IMR-90 (cell line): ENCODE results near the gene SLC9A1. TPM values are rescaled to one million over a fixed set of nuclear protein-coding genes. Genes with fewer than 3 reads are reported as not detected.

ENCODE experiments used
- ATAC-seq: fragments of 200-7000 bp; cut with Tn5 transposase; 2 replicates; pipeline ENCODE4 v1.9.1; 2020; ENCODE audit warnings: low read depth, mild to moderate bottlenecking, moderate library complexity
- BruUV-seq: library from RNA; stranded (reverse); fragments of 400-500 nt; replicated peaks from 2 replicates; lab custom pipeline; 2021; lab: Mats Ljungman, UMichigan
- CTCF ChIA-PET: fragments of 300-600 bp; formaldehyde crosslinking; extraction: SDS; loops from one replicate; lab custom pipeline; 2021; ENCODE audit warnings: antibody characterized with exemption; lab: Yijun Ruan, JAX
- POLR2A ChIA-PET: fragments of 300-600 bp; sonication (Branson Sonifier 250); formaldehyde crosslinking; loops from one replicate; lab custom pipeline; 2022; ENCODE audit warnings: antibody characterized with exemption; ENCODE audit not compliant: unreplicated experiment; lab: Charles Lee
- DNase-seq: peaks from one replicate; pipeline ENCODE4 v3.0.0; 2013
- H2AFZ ChIP-seq: replicated peaks from 2 replicates; pipeline ENCODE3; 2013; ENCODE audit warnings: low read length, mild to moderate bottlenecking; ENCODE audit not compliant: poor library complexity
- H2AK5ac ChIP-seq: 2 replicates; pipeline ENCODE4 v1.6.1; 2013; ENCODE audit warnings: low read depth, low read length, inconsistent platforms
- H2AK9ac ChIP-seq: replicated peaks from 2 replicates; pipeline ENCODE3; 2013; ENCODE audit warnings: mild to moderate bottlenecking, low read depth, low read length, moderate library complexity; ENCODE audit not compliant: poor library complexity
- H2BK120ac ChIP-seq: 2 replicates; pipeline ENCODE4 v1.6.1; 2013; ENCODE audit warnings: low read depth, low read length, inconsistent platforms
- H2BK15ac ChIP-seq: 3 replicates; pipeline ENCODE4 v1.6.1; 2013; ENCODE audit warnings: low read depth, low read length, inconsistent platforms
- H2BK20ac ChIP-seq: 2 replicates; pipeline ENCODE4 v1.6.1; 2013; ENCODE audit warnings: low read depth, mild to moderate bottlenecking, inconsistent platforms, low read length, moderate library complexity
- H2BK5ac ChIP-seq: 2 replicates; pipeline ENCODE4 v1.6.1; 2013; ENCODE audit warnings: mild to moderate bottlenecking, low read depth, low read length, inconsistent platforms; ENCODE audit not compliant: poor library complexity, severe bottlenecking
- H3K14ac ChIP-seq: replicated peaks from 2 replicates; pipeline ENCODE4 v1.6.1; 2013; ENCODE audit warnings: low read depth, low read length, inconsistent platforms
- H3K18ac ChIP-seq: 2 replicates; pipeline ENCODE4 v1.6.1; 2013; ENCODE audit warnings: low read depth, low read length, control low read depth
- H3K23ac ChIP-seq: 2 replicates; pipeline ENCODE4 v1.6.1; 2013; ENCODE audit warnings: low read depth, low read length, inconsistent platforms
- H3K27ac ChIP-seq: 2 replicates; pipeline ENCODE4 v1.5.1; 2013; ENCODE audit warnings: mild to moderate bottlenecking, control low read depth, low read length; ENCODE audit not compliant: insufficient read depth
- H3K27me3 ChIP-seq: 2 replicates; pipeline ENCODE4 v1.6.1; 2013; ENCODE audit warnings: low read length; ENCODE audit not compliant: control insufficient read depth, insufficient read depth
- H3K36me3 ChIP-seq: 2 replicates; pipeline ENCODE4 v1.6.1; 2013; ENCODE audit warnings: low read length, mixed read lengths; ENCODE audit not compliant: control insufficient read depth, insufficient read depth
- H3K4ac ChIP-seq: 2 replicates; pipeline ENCODE4 v1.6.1; 2013; ENCODE audit warnings: low read depth, low read length, inconsistent platforms
- H3K4me1 ChIP-seq: 2 replicates; pipeline ENCODE4 v1.6.1; 2013; ENCODE audit warnings: low read length, mixed read lengths; ENCODE audit not compliant: control insufficient read depth, insufficient read depth
- H3K4me2 ChIP-seq: 2 replicates; pipeline ENCODE4 v1.6.1; 2013; ENCODE audit warnings: low read depth, mild to moderate bottlenecking, control low read depth, low read length, moderate library complexity
- H3K4me3 ChIP-seq: 2 replicates; pipeline ENCODE4 v1.5.1; 2013; ENCODE audit warnings: low read depth, mild to moderate bottlenecking, control low read depth, low read length, moderate library complexity; ENCODE audit not compliant: insufficient read depth
- H3K56ac ChIP-seq: 2 replicates; pipeline ENCODE4 v1.6.1; 2013; ENCODE audit warnings: low read length, inconsistent platforms; ENCODE audit not compliant: insufficient read depth; ENCODE audit errors: extremely low read depth
- H3K79me1 ChIP-seq, 2 experiments: 2 replicates each; pipeline ENCODE4 v1.6.1; 2013; ENCODE audit warnings: low read length in 2 of 2, inconsistent platforms in 1 of 2, low read depth in 1 of 2
- H3K9ac ChIP-seq: 2 replicates; pipeline ENCODE4 v1.6.1; 2013; ENCODE audit warnings: low read depth, low read length, control low read depth
- H3K9me1 ChIP-seq: 2 replicates; pipeline ENCODE4 v1.6.1; 2013; ENCODE audit warnings: low read length, inconsistent platforms; ENCODE audit not compliant: insufficient read depth
- H3K9me3 ChIP-seq: 2 replicates; pipeline ENCODE4 v1.6.1; 2013; ENCODE audit warnings: low read length; ENCODE audit not compliant: control insufficient read depth, insufficient read depth
- H4K20me1 ChIP-seq: 2 replicates; pipeline ENCODE4 v1.6.1; 2013; ENCODE audit warnings: low read length, inconsistent platforms; ENCODE audit not compliant: insufficient read depth
- H4K5ac ChIP-seq: 2 replicates; pipeline ENCODE4 v1.6.1; 2013; ENCODE audit warnings: mild to moderate bottlenecking, low read depth, low read length, control low read depth
- H4K8ac ChIP-seq, 2 experiments: 2 replicates each; pipeline ENCODE4 v1.6.1; 2013; ENCODE audit warnings: low read depth in 2 of 2, low read length in 2 of 2, control low read depth in 1 of 2, inconsistent platforms in 1 of 2
- H4K91ac ChIP-seq: 2 replicates; pipeline ENCODE4 v1.6.1; 2013; ENCODE audit warnings: low read depth, low read length, inconsistent platforms; ENCODE audit not compliant: insufficient read depth
- CHD1 ChIP-seq: IDR thresholded peaks from 2 replicates; pipeline ENCODE4 v1.6.1; 2012; ENCODE audit warnings: low read depth, low read length, improper control_type of control experiment
- FOS ChIP-seq: fragments of 150-350 bp; IDR thresholded peaks from 2 replicates; pipeline ENCODE4 v1.6.1; 2016; ENCODE audit warnings: low read depth, low read length
- NFE2L2 ChIP-seq: fragments of 150-350 bp; IDR thresholded peaks from 2 replicates; pipeline ENCODE4 v1.6.1; 2016; ENCODE audit warnings: low read depth, mild to moderate bottlenecking, low read length
- RAD21 ChIP-seq: IDR thresholded peaks from 2 replicates; pipeline ENCODE4 v1.6.1; 2012; ENCODE audit warnings: low read length, improper control_type of control experiment
- WGBS, 2 experiments: methylation state at CpG; one replicate each; pipeline versions ENCODE4 v1.1.5 to v1.1.7; 2013; ENCODE audit warnings: missing lambda C conversion rate in 2 of 2; ENCODE audit not compliant: insufficient read length in 1 of 2; ENCODE audit errors: extremely low coverage in 2 of 2; 5-methylcytosine and 5-hydroxymethylcytosine counted together
- dilution Hi-C: fragments of 300-500 bp; cut with HindIII; formaldehyde crosslinking; loops from one replicate; pipeline ENCODE4 v1.14.3; 2018; ENCODE audit warnings: low sequenced_read_pairs; ENCODE audit not compliant: unreplicated experiment
- in situ Hi-C: fragments of 300-500 bp; cut with MboI; formaldehyde crosslinking; loops from 3 replicates; pipeline ENCODE4 v1.14.3; 2019; ENCODE audit warnings: low sequenced_read_pairs, inconsistent platforms, mixed read lengths
- intact Hi-C: fragments of 100-400 bp; cut with micrococcal nuclease; formaldehyde crosslinking; loops from 2 replicates; pipeline ENCODE4 v1.10.0; 2022
- polyA plus RNA-seq, 3 experiments: library from polyadenylated mRNA; depleted of rRNA; stranded (reverse); fragments of >200 nt; gene quantifications; 2 replicates each; pipeline ENCODE4 v1.2.3, GENCODE V29; 2012; ENCODE audit warnings: low replicate concordance in 1 of 3
- total RNA-seq: library from RNA; depleted of rRNA; stranded (reverse); fragments of >200 nt; gene quantifications from 2 replicates; pipeline ENCODE4 v1.2.3, GENCODE V29; 2012
- TF ChIP-seq, protein P1 (sequence below): conservative IDR thresholded peaks from 2 replicates; pipeline ENCODE4 v1.5.1; 2012; ENCODE audit warnings: mild to moderate bottlenecking, low read depth, low read length, improper control_type of control experiment

The SLC9A1 gene
- total and polyA plus RNA-seq, 2 of the 4 experiments (the other 2 are of a cell fraction): 2.0 to 21.2 TPM

GRCh38 chr1:27149084-27149761 is 5.7 kb downstream of the SLC9A1 start:
- WGBS, 2 experiments: 71% methylated on average over 3 of the region's 8 CpGs; no CpG with 5 or more reads in 1 of the 2 experiments
- H3K9me3 ChIP-seq: no peaks in the 10 kb centered on the region
- no peak overlapping the region for H4K5ac ChIP-seq
- no peak overlapping the region for H2BK15ac ChIP-seq
- TF ChIP-seq FOS (no peak), NFE2L2 (no peak), RAD21 (no peak), CHD1 (no peak)
- TF ChIP-seq, protein P1, sequence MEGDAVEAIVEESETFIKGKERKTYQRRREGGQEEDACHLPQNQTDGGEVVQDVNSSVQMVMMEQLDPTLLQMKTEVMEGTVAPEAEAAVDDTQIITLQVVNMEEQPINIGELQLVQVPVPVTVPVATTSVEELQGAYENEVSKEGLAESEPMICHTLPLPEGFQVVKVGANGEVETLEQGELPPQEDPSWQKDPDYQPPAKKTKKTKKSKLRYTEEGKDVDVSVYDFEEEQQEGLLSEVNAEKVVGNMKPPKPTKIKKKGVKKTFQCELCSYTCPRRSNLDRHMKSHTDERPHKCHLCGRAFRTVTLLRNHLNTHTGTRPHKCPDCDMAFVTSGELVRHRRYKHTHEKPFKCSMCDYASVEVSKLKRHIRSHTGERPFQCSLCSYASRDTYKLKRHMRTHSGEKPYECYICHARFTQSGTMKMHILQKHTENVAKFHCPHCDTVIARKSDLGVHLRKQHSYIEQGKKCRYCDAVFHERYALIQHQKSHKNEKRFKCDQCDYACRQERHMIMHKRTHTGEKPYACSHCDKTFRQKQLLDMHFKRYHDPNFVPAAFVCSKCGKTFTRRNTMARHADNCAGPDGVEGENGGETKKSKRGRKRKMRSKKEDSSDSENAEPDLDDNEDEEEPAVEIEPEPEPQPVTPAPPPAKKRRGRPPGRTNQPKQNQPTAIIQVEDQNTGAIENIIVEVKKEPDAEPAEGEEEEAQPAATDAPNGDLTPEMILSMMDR: no peak
- no peaks in the 10 kb centered on the region for H3K27me3 ChIP-seq
- no TSS peak for BruUV-seq
- H3K4ac ChIP-seq: no peak overlapping the region
- no peak overlapping the region for H2AFZ ChIP-seq
- ChIA-PET CTCF (no interaction called here), POLR2A (no interaction called here)
- DNase-seq: no peak
- H3K4me3 ChIP-seq: no peak overlapping the region
- no peak overlapping the region for H3K14ac ChIP-seq
- peaks cover 23% of the 10 kb centered on the region for H3K9me1 ChIP-seq
- no peak for ATAC-seq
- no peak overlapping the region for H2BK120ac ChIP-seq
- no peak overlapping the region for H3K4me2 ChIP-seq
- in situ Hi-C loops: no loop called here
- no peaks in the 10 kb centered on the region for H3K36me3 ChIP-seq
- H3K23ac ChIP-seq: no peak overlapping the region
- no peak overlapping the region for H4K8ac ChIP-seq
- no peak overlapping the region for H2AK5ac ChIP-seq
- intact Hi-C loops: no loop called here
- no peak overlapping the region for H4K91ac ChIP-seq
- no peak overlapping the region for H2BK5ac ChIP-seq
- H2AK9ac ChIP-seq: no peak overlapping the region
- peaks cover 33% of the 10 kb centered on the region for H4K20me1 ChIP-seq
- no peak overlapping the region for H3K9ac ChIP-seq
- H3K4me1 ChIP-seq: peaks cover 35% of the 10 kb centered on the region
- H3K79me1 ChIP-seq: peaks cover 26 to 91% of the 10 kb centered on the region in 2 experiments
- no peak overlapping the region for H3K18ac ChIP-seq
- H3K56ac ChIP-seq: no peak overlapping the region
- H2BK20ac ChIP-seq: no peak overlapping the region
- H3K27ac ChIP-seq: no peak overlapping the region
- dilution Hi-C loops: no loop called here
